GM12873 (cell line): Measurements from ENCODE around the gene CPLANE2.

ENCODE experiments used
- CTCF ChIP-seq: IDR thresholded peaks from 2 replicates; pipeline ENCODE4 v1.5.1; 2012; ENCODE audit warnings: low read depth, mild to moderate bottlenecking, moderate library complexity, low read length, control low read depth; ENCODE audit not compliant: insufficient read depth; ENCODE audit errors: missing control alignments

The CPLANE2 gene

GRCh38 chr1:16221499-16221898 is 15.5 kb downstream of the CPLANE2 start:
- TF ChIP-seq CTCF, result no peak

- TF ChIP-seq CTCF, result no peak
Observed at GRCh38 chr1:16219968-16220500, 16.9 kb downstream of the CPLANE2 start.

GRCh38 chr1:16218674-16219071 is 18.3 kb downstream of the CPLANE2 start:
- no peak for TF ChIP-seq CTCF

GRCh38 chr1:16218014-16218673 is 18.8 kb downstream of the CPLANE2 start:
- no peak for TF ChIP-seq CTCF

- TF ChIP-seq CTCF, result no peak
Observed at GRCh38 chr1:16217061-16217785, 19.8 kb downstream of the CPLANE2 start.

GRCh38 chr1:16215882-16216753 is 20.9 kb downstream of the CPLANE2 start:
- no peak for TF ChIP-seq CTCF

GRCh38 chr1:16213013-16213412 is 24.0 kb downstream of the CPLANE2 start:
- no peak for TF ChIP-seq CTCF
